Esophagus (tissue), 2 donors: ENCODE results near the gene WDR62. TPM values are rescaled to one million over a fixed set of nuclear protein-coding genes. Genes with fewer than 3 reads are reported as not detected.
"Not testable (repeated sequence)": the region's sequence is repeated elsewhere in the genome, so short reads cannot be mapped to it uniquely, and the experiment has no call there.

Experiments used
- H3K27ac ChIP-seq, 2 donors: one replicate each; pipeline ENCODE4 v1.5.1; 2013; ENCODE audit warnings: low read depth in 2 of 2, mild to moderate bottlenecking in 2 of 2, inconsistent platforms in 1 of 2, low read length in 1 of 2, moderate library complexity in 1 of 2
- H3K27me3 ChIP-seq, 2 donors: one replicate each; pipeline ENCODE4 v1.6.1; 2013; ENCODE audit warnings: low read length in 2 of 2, control low read depth in 1 of 2, mild to moderate bottlenecking in 1 of 2; ENCODE audit not compliant: insufficient read depth in 2 of 2, control insufficient read depth in 1 of 2
- H3K36me3 ChIP-seq, 2 donors: one replicate each; pipeline ENCODE4 v1.6.1; 2013; ENCODE audit warnings: low read length in 1 of 2; ENCODE audit not compliant: control insufficient read depth in 2 of 2, insufficient read depth in 2 of 2
- H3K4me1 ChIP-seq, 2 donors: one replicate each; pipeline ENCODE4 v1.6.1; 2013; ENCODE audit warnings: low read length in 1 of 2; ENCODE audit not compliant: control insufficient read depth in 2 of 2, insufficient read depth in 2 of 2
- H3K4me3 ChIP-seq, 2 donors: one replicate each; pipeline ENCODE4 v1.5.1; 2013; ENCODE audit warnings: low read length in 2 of 2, mild to moderate bottlenecking in 2 of 2, low read depth in 1 of 2, moderate library complexity in 1 of 2
- H3K9me3 ChIP-seq, 2 donors: one replicate each; pipeline ENCODE4 v1.6.1; 2013; ENCODE audit warnings: mild to moderate bottlenecking in 2 of 2, low read depth in 1 of 2, low read length in 1 of 2, moderate library complexity in 1 of 2; ENCODE audit not compliant: control insufficient read depth in 2 of 2, insufficient read depth in 1 of 2
- WGBS, 2 donors: extraction: QIAGEN DNeasy Blood & Tissue Kit; methylation state at CpG; one replicate each; pipeline ENCODE4 v1.1.7; 2013; 5-methylcytosine and 5-hydroxymethylcytosine counted together
- polyA plus RNA-seq, 2 donors: library from polyadenylated mRNA; stranded (reverse); fragments of 200-250 nt; gene quantifications; one replicate each; pipeline ENCODE4 v1.2.3, GENCODE V29; 2013
- donor health status: healthy with polysubstance abuse.
- donor health status: Bipolar disorder and iron deficiency.

The WDR62 gene
- polyA plus RNA-seq, 2 donors, result 2.1 to 2.7 TPM

- Histone ChIP-seq H3K4me3 (peak within 1 kb of the TSS; percentile 39 to 41), H3K9me3 (no peaks in the 10 kb centered on the region), H3K27ac (peak within 1 kb of the TSS; percentile 66), H3K27me3 (no peaks in the 10 kb centered on the region), H3K36me3 (peaks cover 0 to 7% of the 10 kb centered on the region in 2 donors), H3K4me1 (peaks cover 2 to 4% of the 10 kb centered on the region in 2 donors)
- 8 to 12% methylated on average over 45 to 51 of the region's 51 CpGs for WGBS, 2 donors
Observed at GRCh38 chr19:36032251-36033104, 22.2 kb upstream of the WDR62 start, which contains the start of gene CLIP3. TSS of gene CLIP3 (minus strand) at chr19:36032873. CDS start at chr19:36032357, 516 bp downstream.

GRCh38 chr19:36040495-36040894 is 14.2 kb upstream of the WDR62 start:
- H3K27ac ChIP-seq, result no peak overlapping the region
- 84 to 86% methylated on average over 6 of the region's 6 CpGs for WGBS, 2 donors

GRCh38 chr19:36041092-36041491 is 13.6 kb upstream of the WDR62 start:
- not testable (repeated sequence) for H3K36me3 ChIP-seq, H3K27ac ChIP-seq
- WGBS, 2 donors, result 89 to 91% methylated on average over 6 of the region's 6 CpGs

More at GRCh38 chr19:36040495-36040894, 14.2 kb upstream of the WDR62 start:
- Histone ChIP-seq H3K9me3 (no peaks in the 10 kb centered on the region), H3K27me3 (no peaks in the 10 kb centered on the region), H3K4me3 (no peak overlapping the region), H3K36me3 (peaks cover 0 to 7% of the 10 kb centered on the region in 2 donors), H3K4me1 (no peaks in the 10 kb centered on the region)

GRCh38 chr19:36041831-36042230 is 12.9 kb upstream of the WDR62 start:
- Histone ChIP-seq H3K9me3 (no peaks in the 10 kb centered on the region), H3K4me1 (no peaks in the 10 kb centered on the region), H3K27ac (no peak overlapping the region), H3K4me3 (no peak overlapping the region), H3K36me3 (peaks cover 0 to 7% of the 10 kb centered on the region in 2 donors), H3K27me3 (no peaks in the 10 kb centered on the region)
- 31 to 43% methylated on average over 3 of the region's 3 CpGs for WGBS, 2 donors

More at GRCh38 chr19:36041092-36041491, 13.6 kb upstream of the WDR62 start:
- not testable (repeated sequence) for H3K27me3 ChIP-seq, H3K9me3 ChIP-seq, H3K4me1 ChIP-seq, H3K4me3 ChIP-seq

- Histone ChIP-seq H3K4me3 (no peak overlapping the region), H3K4me1 (no peaks in the 10 kb centered on the region), H3K27ac (no peak overlapping the region), H3K9me3 (no peaks in the 10 kb centered on the region), H3K36me3 (peaks cover 0 to 7% of the 10 kb centered on the region in 2 donors), H3K27me3 (no peaks in the 10 kb centered on the region)
- 76 to 85% methylated on average over 2 of the region's 2 CpGs for WGBS, 2 donors
Observed at GRCh38 chr19:36043952-36044351, 10.7 kb upstream of the WDR62 start.

DNA sequence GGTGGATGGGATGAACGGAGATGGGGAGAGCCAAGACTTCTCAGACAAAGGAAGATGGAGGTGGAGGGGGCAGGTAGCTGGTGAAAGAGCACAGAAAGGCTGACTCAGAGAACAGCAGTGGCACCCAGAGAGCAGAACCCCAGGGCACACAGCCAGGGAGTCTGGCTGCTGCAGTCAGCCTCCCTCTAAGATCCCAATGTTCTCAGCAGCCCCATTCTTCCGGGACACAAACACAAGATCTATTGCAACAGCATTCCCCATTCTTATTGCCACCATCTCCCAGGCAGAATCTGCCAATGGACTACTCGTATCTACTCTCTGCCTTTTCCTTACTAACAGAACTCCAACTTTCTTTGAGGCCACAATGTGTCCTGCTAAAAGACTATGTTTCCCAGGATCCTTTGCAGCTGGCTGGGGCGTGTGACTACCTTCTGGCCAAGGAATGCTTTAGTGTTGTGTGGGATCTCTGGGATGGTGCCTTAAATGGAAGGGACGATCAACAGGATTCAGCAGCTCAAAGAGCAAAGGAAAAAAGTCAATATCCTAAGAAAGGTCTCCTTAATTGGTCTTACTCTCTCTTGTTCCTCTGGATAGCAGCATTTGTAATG is 8.2 kb upstream of the WDR62 start:
- no peaks in the 10 kb centered on the region for H3K4me1 ChIP-seq
- 83 to 87% methylated on average over 5 of the region's 5 CpGs for WGBS, 2 donors
- H3K27ac ChIP-seq, result peak overlapping the region in 1 of 2 donors; percentile 44
- no peaks in the 10 kb centered on the region for H3K36me3 ChIP-seq
- H3K9me3 ChIP-seq, result no peaks in the 10 kb centered on the region
- no peaks in the 10 kb centered on the region for H3K27me3 ChIP-seq
- no peak overlapping the region for H3K4me3 ChIP-seq

DNA sequence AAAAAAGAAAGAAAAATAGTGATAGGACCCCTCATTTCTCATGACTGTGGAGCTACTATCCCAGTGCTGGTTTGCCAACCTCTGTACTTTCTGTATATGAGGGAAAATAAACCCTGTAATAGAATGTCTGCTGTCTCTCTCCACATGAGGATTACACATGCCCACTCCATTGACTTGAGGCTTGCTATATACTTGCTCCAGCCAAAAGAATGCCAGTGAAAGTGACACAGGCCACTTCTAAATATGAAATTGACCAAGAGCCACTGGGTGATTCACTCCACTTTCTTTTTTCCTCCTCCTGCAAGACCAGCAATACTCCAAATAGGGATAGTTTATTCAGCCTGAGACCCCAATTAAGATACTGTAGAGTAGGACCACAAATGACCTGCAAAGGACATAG is 6.9 kb upstream of the WDR62 start:
- Histone ChIP-seq H3K4me3 (no peak overlapping the region), H3K27ac (no peak overlapping the region), H3K36me3 (no peaks in the 10 kb centered on the region), H3K27me3 (no peaks in the 10 kb centered on the region), H3K4me1 (no peaks in the 10 kb centered on the region), H3K9me3 (no peaks in the 10 kb centered on the region)

DNA sequence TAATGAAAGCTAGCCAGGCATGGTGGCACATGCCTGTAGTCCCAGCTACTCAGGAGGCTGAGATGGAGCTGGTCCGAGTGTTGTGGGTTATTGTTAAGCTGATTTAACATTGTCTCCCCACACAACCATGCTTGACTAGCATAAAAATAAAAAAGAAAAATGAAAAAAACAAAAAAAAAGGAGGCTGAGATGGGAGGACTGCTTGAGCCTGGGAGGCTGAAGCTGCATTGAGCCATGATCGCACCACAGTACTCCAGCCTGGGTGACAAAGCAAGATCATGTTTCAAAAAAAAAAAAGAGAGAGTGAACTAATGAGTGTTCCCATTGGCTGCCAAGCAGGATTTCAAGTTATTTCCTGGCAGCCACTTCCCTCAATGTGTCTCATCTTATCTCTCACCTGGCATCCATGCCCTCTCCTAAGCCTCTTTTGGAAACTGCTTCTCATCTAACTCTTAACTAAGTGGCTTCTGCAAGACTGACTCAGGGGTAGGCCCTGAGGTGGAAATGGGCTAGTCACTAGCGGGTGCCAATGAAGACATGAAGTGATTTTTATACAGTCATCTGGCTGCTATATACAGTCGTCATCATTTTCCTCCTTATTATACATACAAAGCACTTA is 5.5 kb upstream of the WDR62 start:
- Histone ChIP-seq H3K9me3 (no peaks in the 10 kb centered on the region), H3K27ac (no peak overlapping the region), H3K27me3 (no peaks in the 10 kb centered on the region), H3K4me1 (peaks cover 0 to 2% of the 10 kb centered on the region in 2 donors), H3K4me3 (no peak overlapping the region), H3K36me3 (no peaks in the 10 kb centered on the region)
- 78 to 83% methylated on average over 4 of the region's 4 CpGs for WGBS, 2 donors

DNA sequence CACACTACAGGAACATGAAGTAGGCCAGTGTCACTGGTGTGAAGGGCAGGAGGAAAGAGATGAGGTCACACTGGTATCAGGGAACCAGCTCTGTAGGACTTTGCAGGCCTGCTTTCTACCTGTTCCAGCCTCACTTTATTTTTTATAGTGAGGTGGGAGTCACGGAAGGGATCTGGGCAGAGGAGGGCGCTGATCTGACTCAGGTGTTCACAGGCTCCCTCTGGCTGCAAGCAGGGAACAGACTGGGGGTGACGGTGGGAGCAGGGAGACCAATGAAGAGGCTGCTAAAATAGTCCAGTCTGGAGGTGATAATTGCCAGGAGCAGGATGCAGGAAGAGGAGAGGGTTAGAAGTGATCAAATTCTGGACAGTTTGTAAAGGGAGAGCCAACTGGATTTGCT is 3.5 kb upstream of the WDR62 start:
- Histone ChIP-seq H3K36me3 (no peaks in the 10 kb centered on the region), H3K4me3 (no peak overlapping the region), H3K27ac (no peak overlapping the region), H3K27me3 (no peaks in the 10 kb centered on the region), H3K4me1 (peaks cover 0 to 2% of the 10 kb centered on the region in 2 donors), H3K9me3 (no peaks in the 10 kb centered on the region)
- WGBS, 2 donors, result 61 to 63% methylated on average over 3 of the region's 3 CpGs
